Putamen (tissue), 1 donor: ENCODE data around the gene CCDC60.

Experiments
- DNase-seq: peaks from one replicate; pipeline ENCODE4 v3.0.0-alpha.2; 2016; ENCODE audit warnings: low spot score

The CCDC60 gene

DNA sequence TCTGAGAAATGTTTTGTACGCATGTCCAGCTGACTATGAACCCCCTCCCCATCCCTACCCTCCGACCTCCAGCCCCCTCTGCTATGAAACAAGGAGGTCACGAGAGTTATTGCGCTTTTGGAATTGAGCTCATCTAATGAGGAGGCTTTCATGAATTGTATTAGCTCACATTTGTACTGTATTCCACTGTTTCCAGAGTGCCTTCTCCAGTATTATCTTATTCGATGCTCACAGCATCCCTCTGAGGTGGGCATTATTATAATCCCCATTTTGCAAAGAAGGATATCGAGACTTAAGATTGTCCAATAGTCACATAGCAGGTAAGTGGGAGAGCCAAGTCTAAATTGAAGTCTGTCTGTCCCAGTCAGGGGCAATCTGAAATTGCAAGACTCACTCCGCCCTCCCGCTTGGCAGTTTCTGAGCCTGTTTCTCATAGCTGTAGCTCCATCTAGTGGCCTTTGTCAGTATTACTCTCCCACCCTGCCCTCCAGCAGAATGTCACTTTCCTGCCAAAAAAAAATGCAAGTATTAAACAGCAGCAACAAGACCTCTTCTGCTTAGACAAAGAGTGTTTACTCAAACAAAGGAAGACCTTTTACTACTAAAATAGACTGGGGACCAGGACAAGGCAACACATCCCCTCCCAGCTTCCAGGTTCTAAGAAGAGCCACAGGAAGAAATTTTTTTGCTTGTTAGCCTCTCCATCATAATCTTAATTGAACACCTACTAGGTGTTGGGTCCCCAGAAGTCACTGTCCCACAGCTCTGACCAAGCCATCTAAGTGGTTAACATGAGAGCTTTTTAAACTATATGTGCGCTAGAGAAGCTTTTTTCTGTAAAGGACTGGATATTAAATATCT, 210.5 kb downstream of the CCDC60 start:
- DNase-seq: peak; percentile 62

DNA sequence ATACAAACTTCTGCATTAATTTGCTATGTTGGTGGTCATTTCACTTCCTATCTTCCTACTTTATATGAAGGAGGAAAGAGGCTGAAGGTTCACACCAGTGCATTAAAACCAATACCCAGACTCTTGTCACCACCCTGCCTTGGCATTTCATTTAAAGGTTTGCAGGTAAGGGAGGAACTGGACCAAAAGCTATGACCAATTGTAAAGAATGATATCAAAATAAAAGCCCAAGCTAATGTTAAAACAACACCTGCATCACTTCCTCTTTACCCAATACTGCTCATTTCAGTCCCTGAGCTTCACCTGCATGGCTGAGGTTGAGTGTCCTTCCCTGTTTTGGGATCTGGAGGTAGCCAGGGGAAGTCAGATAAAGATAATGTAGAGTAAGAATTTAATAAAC, 211.8 kb downstream of the CCDC60 start:
- no peak for DNase-seq

DNA sequence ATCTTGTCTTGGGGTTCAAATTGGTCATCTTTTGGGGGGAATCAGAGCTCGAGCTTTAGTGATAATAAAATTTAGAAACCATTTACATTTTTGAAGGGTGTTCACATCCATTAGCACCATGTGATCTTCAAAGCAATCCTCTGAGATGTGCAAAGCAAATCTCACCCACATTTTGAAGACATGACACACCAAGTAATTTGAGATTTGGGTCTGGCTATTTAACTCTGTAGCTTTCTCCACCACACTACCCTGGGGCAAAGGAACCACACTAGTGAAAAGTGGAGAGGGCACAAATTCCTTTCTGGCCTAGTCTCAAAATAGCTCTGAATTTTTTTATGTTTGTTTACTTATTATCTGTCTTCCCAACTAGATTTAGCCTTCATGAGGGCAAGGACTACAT, 212.5 kb downstream of the CCDC60 start:
- DNase-seq: no peak

DNA sequence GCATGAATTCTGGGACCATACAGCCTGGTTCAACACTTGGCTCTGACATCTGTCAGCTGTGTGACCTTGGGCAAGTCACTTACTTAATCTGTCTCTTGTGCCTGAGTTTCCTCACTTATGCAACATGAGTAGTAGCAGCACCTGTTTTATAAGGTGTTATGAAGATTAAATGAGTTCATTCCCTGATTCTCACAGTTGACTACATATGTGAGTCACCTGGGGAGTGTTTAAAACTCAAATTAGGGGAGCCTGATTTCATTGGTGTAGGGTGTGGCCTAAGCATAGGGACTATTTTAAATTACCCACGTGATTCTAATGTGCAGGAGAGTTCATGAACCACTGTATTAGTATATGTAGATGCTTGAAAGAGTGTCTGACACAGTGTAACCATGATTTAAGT, 222.3 kb downstream of the CCDC60 start:
- DNase-seq: no peak

DNA sequence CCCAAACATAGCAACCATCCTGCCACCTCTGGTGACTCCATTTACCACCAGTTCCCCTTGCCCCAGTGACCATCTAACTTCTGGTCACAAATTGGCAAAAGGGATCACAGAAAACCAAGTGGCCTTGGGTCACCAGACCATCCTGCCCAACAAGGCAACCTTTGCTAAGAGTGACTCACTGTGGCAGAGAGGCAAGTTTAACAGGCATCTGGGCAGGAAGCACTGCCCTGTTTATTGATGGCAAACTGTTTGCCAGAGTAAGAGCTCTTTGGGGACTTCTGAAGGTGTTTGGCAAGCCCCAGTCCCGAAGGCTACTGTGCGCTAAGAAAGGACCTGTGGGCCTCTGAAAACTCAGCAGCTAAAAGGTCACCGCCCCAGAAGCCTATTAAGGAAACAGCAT, 230.9 kb downstream of the CCDC60 start:
- DNase-seq: no peak

DNA sequence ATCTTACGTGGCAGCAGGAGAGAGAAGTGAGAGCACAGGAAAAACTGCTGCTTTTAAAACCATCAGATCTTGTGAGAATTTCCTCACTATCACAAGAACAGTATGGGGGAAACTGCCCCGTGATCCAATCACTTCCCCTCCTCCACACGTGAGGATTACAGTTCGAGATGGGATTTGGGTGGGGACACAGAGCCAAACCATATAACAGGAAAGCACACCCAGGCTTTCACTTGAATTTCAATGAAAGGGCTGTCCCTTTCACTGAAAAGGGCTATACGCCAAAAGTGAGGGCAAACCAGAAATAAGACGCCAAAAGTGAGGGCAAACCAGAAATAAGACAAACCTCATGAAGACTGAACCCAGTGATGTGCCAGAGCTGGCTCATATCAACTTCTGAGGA, 236.2 kb downstream of the CCDC60 start:
- DNase-seq: no peak

DNA sequence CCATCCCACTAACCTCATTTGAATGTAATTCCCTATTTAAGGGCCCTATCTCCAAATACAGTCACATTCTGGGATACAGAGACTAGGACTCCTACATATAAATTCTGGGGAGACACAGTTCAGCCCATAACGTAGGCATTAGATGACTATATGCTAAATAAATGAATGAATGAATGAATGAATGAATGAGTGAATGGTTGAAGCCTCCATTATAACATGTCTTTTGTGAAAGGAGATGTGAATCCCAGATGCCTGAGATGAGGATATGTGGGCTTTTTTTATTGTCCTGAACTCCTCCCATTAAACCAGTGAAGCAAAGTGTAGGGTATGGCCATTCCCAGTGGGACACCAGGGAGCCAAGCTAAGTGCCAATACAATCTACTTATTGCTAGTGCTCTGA, 238.6 kb downstream of the CCDC60 start:
- DNase-seq: no peak

DNA sequence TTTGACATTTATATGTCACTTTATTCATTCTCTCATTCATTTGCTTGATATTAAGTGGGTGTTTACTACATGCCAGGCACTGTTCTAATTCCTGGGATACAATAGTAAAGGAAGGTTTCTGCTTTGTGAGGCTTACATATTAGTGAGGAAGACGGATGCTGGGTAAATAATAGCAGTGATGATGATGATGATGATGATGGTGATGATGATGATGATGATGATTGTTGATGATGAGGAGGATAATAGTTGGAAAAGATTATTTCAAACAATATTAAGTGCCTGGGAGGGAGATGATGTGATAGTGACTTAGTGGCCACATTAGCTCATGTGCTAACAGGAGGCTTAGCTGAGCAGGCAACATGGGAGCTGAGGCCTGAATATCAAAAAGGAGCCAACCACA, 239.7 kb downstream of the CCDC60 start:
- no peak for DNase-seq

DNA sequence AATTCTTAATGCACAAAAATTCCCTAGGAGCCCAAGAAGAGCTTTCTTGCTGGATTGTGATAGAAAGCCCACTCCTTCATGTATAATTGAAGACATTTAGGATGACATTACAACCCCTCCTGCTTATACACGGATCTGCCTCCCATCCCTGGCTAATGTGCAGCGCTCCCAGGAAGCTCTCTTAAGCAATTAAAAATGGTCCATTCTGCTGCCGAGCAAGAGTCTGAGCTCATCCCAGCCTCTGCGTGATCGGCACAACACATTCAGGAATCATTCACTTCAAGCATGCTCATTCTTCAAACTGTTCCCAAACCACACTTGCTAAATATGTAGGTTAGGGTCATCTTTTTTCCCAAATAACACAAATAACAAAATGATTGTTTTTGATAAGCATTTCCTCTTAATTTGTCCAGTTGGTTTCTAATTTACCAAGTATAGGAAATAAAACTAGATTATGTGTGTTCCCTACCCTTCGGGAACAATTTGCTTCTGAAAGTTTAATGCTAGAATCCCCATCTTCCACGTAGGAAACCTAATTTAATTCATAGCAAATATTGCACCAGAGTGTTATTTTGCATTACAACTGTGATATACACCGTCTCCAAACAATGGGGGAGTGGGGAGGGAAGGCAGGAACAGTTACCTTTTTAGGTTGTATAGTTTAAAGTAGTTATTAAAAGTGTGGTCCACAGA, 241.7 kb downstream of the CCDC60 start:
- DNase-seq: no peak

DNA sequence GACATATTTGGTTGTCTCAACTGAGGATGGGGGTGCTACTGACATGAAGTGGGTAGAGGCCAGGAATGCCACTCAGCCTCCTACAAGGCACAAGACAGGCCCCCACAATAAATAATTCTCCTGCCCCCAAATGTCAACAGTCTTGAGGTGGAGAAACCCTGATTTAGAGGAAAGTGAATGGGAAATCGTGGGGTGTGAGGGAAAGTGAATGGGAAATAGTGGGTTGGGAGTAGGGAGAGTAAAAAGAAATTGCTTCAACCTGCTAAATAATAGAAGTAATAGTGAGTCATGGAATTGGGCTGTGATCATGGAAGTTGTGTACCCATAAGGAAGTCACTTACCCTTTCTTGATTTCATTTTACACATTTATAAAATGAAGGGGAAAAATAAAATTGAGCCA, 242.4 kb downstream of the CCDC60 start:
- DNase-seq: no peak

DNA sequence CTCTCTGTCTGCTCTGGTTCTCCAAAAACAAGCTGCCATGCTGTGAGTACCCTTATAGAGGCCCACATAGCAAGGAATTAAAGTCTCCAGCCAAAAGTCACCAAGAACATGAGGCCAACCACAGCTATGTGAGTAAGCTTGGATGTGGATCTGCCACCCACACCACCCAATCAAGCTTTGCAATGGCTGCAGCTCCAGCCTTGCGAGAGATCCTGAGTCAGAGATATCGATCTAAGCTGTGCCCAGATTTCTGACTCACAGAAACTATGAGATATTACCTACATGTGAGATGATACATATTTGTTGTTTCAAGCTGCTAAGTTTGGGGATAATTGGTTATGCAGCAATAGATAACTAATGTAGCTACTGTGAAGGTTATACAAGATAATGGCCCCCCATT, 243.6 kb downstream of the CCDC60 start:
- DNase-seq: no peak

DNA sequence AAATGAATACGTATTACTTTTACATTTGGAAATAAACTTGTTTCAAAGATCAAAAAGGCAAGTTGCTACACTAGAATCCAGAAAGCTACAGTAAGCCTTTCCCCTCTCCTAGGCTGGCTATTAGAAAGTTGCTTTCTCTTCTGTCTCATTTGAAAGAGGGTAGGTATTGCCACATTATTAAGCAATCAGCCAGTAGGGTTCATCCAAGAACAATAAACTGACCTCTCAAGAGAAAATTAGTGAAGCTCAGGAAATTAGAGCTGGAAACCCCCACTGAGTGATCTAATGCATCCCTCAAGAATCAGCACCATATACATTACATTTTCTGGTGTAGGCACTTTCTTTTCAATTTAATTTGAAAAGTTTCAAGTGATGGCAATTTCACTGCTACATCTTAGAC, 254.6 kb downstream of the CCDC60 start:
- no peak for DNase-seq

DNA sequence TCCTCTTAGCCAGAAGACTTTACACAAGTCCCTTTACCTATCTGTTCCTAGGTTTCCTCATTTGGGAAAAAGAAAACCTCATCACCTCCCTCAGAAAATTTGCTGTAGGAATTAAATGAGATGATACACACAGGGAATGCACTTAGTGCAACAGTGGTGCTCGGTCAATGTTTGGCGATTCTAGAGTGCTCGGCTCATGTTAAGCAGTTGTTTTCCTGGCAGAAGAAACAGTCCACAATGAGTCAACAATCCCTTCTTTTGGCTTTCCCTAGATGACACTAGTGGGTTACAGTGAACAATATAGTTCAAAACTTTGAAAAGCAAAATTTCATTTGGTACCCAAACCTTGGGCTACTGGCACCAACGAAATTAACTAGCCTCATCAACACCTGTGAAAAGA, 255.1 kb downstream of the CCDC60 start:
- no peak for DNase-seq
